GM18502 (cell line): Measurements from ENCODE around the gene SLC25A29.
A peak's percentile ranks its signal among the peaks of the same experiment; 100 is the strongest.

Experiments used
- ATAC-seq: cut with Tn5 transposase; IDR thresholded peaks from one replicate; pipeline ENCODE4 v1.9.1; 2021; ENCODE audit warnings: mild to moderate bottlenecking; ENCODE audit not compliant: unreplicated experiment, poor library complexity

The SLC25A29 gene

GRCh38 chr14:100332797-100333196 lies 26.6 kb upstream of the SLC25A29 start:
- ATAC-seq, result peak; percentile 58

GRCh38 chr14:100332071-100332639 lies 25.9 kb upstream of the SLC25A29 start:
- no peak for ATAC-seq

- no peak for ATAC-seq
Observed at GRCh38 chr14:100330388-100330931, 24.2 kb upstream of the SLC25A29 start.

GRCh38 chr14:100330007-100330344 lies 23.7 kb upstream of the SLC25A29 start:
- no peak for ATAC-seq

GRCh38 chr14:100329233-100330006 lies 23.2 kb upstream of the SLC25A29 start:
- no peak for ATAC-seq

- no peak for ATAC-seq
Observed at GRCh38 chr14:100328495-100329163, 22.4 kb upstream of the SLC25A29 start.

GRCh38 chr14:100327128-100327527 lies 20.9 kb upstream of the SLC25A29 start:
- no peak for ATAC-seq

GRCh38 chr14:100325958-100326357 lies 19.7 kb upstream of the SLC25A29 start:
- ATAC-seq, result no peak

GRCh38 chr14:100325231-100325632 lies 19.0 kb upstream of the SLC25A29 start:
- ATAC-seq, result no peak

- ATAC-seq, result no peak
Observed at GRCh38 chr14:100323942-100324307, 17.7 kb upstream of the SLC25A29 start.

- ATAC-seq, result no peak
Observed at GRCh38 chr14:100323121-100323941, 17.1 kb upstream of the SLC25A29 start, which contains the start of gene SLC25A47. Gene SLC25A47 (plus strand): TSS chr14:100323339. CDS start chr14:100323415, 76 bp downstream.

- no peak for ATAC-seq
Observed at GRCh38 chr14:100322138-100322957, 16.1 kb upstream of the SLC25A29 start.

GRCh38 chr14:100321473-100322137 lies 15.4 kb upstream of the SLC25A29 start:
- no peak for ATAC-seq

GRCh38 chr14:100320157-100320856 lies 14.1 kb upstream of the SLC25A29 start:
- no peak for ATAC-seq

GRCh38 chr14:100317912-100318808 lies 11.9 kb upstream of the SLC25A29 start:
- ATAC-seq, result peak; percentile 92

- ATAC-seq, result no peak
Observed at GRCh38 chr14:100317389-100317788, 11.1 kb upstream of the SLC25A29 start.

GRCh38 chr14:100314724-100315123 lies 8.5 kb upstream of the SLC25A29 start:
- no peak for ATAC-seq
